Stomach (tissue), 4 donors: Measurements from ENCODE around the gene COBL.

Experiments used
- CTCF ChIP-seq, 7 experiments: fragments of 450-650 bp in 4 of 7; fragments of 200-600 bp in 3 of 7; sonication (generic) in 3 of 7; IDR thresholded peaks; one replicate each; pipeline ENCODE4 v1.5.1; 2016 to 2019; ENCODE audit warnings: antibody characterized with exemption in 7 of 7, control low read depth in 2 of 7, mild to moderate bottlenecking in 1 of 7
- POLR2A ChIP-seq, 4 donors: fragments of 450-650 bp; IDR thresholded peaks; one replicate each; pipeline ENCODE4 v1.6.1; 2016; ENCODE audit warnings: antibody characterized with exemption in 4 of 4, control low read depth in 2 of 4, mild to moderate bottlenecking in 1 of 4, moderate library complexity in 1 of 4

GRCh38 chr7:51031216-51031615 is 285.4 kb downstream of the COBL start:
- TF ChIP-seq CTCF (IDR thresholded peaks at IDR 0.05), result no peak
- no peak for TF ChIP-seq POLR2A (IDR thresholded peaks at IDR 0.05)
